OCI-LY1 (cell line): Measurements from ENCODE around the gene LINGO1.

Experiments
- EZH2 ChIP-seq: fragments of 200-600 bp; sonication (generic), shearing (Covaris generic); IDR thresholded peaks from 2 replicates; pipeline ENCODE4 v1.8.0; 2017; ENCODE audit warnings: borderline replicate concordance, mixed run types, mild to moderate bottlenecking, antibody characterized with exemption, low read length, moderate library complexity, mixed read lengths
- TF ChIP-seq, protein P1 (sequence below): fragments of 200-600 bp; sonication (generic), shearing (Covaris generic); IDR thresholded peaks from 2 replicates; pipeline ENCODE4 v1.5.1; 2017; ENCODE audit warnings: mild to moderate bottlenecking, antibody characterized with exemption, low read length, moderate library complexity, mixed read lengths

- TF ChIP-seq, protein P1, sequence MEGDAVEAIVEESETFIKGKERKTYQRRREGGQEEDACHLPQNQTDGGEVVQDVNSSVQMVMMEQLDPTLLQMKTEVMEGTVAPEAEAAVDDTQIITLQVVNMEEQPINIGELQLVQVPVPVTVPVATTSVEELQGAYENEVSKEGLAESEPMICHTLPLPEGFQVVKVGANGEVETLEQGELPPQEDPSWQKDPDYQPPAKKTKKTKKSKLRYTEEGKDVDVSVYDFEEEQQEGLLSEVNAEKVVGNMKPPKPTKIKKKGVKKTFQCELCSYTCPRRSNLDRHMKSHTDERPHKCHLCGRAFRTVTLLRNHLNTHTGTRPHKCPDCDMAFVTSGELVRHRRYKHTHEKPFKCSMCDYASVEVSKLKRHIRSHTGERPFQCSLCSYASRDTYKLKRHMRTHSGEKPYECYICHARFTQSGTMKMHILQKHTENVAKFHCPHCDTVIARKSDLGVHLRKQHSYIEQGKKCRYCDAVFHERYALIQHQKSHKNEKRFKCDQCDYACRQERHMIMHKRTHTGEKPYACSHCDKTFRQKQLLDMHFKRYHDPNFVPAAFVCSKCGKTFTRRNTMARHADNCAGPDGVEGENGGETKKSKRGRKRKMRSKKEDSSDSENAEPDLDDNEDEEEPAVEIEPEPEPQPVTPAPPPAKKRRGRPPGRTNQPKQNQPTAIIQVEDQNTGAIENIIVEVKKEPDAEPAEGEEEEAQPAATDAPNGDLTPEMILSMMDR = no peak
- TF ChIP-seq EZH2 = no peak
These were observed 1.2 kb upstream of the LINGO1 start for GRCh38 chr15:77633913-77634265.
